ENCODE results near the gene MRGPRF. TPM values are rescaled to one million over a fixed set of nuclear protein-coding genes. Genes with fewer than 3 reads are reported as not detected.

MRGPRF gene
- polyA plus RNA-seq, 1 of the 3 experiments (the other 2 are of a cell fraction): 0.18 TPM

GRCh38 chr11:68969386-68969785, 43.7 kb downstream of the MRGPRF start:
- Histone ChIP-seq H3K27ac (ENCODE audit: low read depth in 2 of 2, low read length in 1 of 2) (no peak overlapping the region), H3K4me3 (ENCODE audit: low read depth in 2 of 2, low read length in 1 of 2) (no peak overlapping the region), H3F3A (replicated peaks; ENCODE audit: insufficient read depth) (no peaks in the 10 kb centered on the region), H3K4me2 (no peak overlapping the region), H3K9me3 (no peaks in the 10 kb centered on the region), H3K9ac (no peak overlapping the region), H3K79me2 (ENCODE audit: insufficient read depth) (no peaks in the 10 kb centered on the region), H3K9me2 (no peaks in the 10 kb centered on the region), H3K4me1 (ENCODE audit: control insufficient read depth in 1 of 2, insufficient read depth in 2 of 2, low read depth in 1 of 2, low read length in 1 of 2) (peaks cover 0 to 2% of the 10 kb centered on the region in 2 experiments; a peak in 1 of 4 replicates), H2AFZ (ENCODE audit: low read depth) (no peak overlapping the region), H4K20me1 (ENCODE audit: insufficient read depth) (no peaks in the 10 kb centered on the region), H3K36me3 (replicated peaks in 1 of 2; ENCODE audit: control insufficient read depth in 1 of 2, insufficient read depth in 2 of 2, low read length in 1 of 2) (no peaks in the 10 kb centered on the region), H3K27me3 (ENCODE audit: insufficient read depth) (no peaks in the 10 kb centered on the region; the same call in 1 of the 2 replicates)
- 59% methylated on average over 8 of the region's 8 CpGs for WGBS (ENCODE audit: low lambda C conversion rate)
- TF ChIP-seq, protein P1, sequence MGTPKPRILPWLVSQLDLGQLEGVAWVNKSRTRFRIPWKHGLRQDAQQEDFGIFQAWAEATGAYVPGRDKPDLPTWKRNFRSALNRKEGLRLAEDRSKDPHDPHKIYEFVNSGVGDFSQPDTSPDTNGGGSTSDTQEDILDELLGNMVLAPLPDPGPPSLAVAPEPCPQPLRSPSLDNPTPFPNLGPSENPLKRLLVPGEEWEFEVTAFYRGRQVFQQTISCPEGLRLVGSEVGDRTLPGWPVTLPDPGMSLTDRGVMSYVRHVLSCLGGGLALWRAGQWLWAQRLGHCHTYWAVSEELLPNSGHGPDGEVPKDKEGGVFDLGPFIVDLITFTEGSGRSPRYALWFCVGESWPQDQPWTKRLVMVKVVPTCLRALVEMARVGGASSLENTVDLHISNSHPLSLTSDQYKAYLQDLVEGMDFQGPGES (IDR thresholded peaks at IDR 0.05; ENCODE audit: low read depth, low read length): no peak
- TF ChIP-seq USF2 (IDR thresholded peaks at IDR 0.05; ENCODE audit: borderline replicate concordance, low read depth, low read length) (no peak), FOSL2 (IDR thresholded peaks at IDR 0.05; ENCODE audit: borderline replicate concordance, low read depth) (no peak), SMC3 (IDR thresholded peaks at IDR 0.05; ENCODE audit: low read depth, low read length) (no peak), EP300 (IDR thresholded peaks at IDR 0.05; ENCODE audit: borderline replicate concordance in 1 of 2, low read depth in 1 of 2, low read length in 1 of 2) (no peak), JUND (IDR thresholded peaks at IDR 0.05) (no peak), TCF12 (IDR thresholded peaks at IDR 0.05) (no peak)
- TF ChIP-seq, protein P2, sequence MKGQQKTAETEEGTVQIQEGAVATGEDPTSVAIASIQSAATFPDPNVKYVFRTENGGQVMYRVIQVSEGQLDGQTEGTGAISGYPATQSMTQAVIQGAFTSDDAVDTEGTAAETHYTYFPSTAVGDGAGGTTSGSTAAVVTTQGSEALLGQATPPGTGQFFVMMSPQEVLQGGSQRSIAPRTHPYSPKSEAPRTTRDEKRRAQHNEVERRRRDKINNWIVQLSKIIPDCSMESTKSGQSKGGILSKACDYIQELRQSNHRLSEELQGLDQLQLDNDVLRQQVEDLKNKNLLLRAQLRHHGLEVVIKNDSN (IDR thresholded peaks at IDR 0.05; ENCODE audit: borderline replicate concordance, low read depth): no peak
- CTCF ChIA-PET: interaction anchor here (1.4 kb wide), 1 partner anchor 75 kb away, joined by 4 read pairs; no protein-coding TSS in a partner anchor
- POLR2A ChIA-PET: no interaction called here
- DNase-seq: no peak

DNA sequence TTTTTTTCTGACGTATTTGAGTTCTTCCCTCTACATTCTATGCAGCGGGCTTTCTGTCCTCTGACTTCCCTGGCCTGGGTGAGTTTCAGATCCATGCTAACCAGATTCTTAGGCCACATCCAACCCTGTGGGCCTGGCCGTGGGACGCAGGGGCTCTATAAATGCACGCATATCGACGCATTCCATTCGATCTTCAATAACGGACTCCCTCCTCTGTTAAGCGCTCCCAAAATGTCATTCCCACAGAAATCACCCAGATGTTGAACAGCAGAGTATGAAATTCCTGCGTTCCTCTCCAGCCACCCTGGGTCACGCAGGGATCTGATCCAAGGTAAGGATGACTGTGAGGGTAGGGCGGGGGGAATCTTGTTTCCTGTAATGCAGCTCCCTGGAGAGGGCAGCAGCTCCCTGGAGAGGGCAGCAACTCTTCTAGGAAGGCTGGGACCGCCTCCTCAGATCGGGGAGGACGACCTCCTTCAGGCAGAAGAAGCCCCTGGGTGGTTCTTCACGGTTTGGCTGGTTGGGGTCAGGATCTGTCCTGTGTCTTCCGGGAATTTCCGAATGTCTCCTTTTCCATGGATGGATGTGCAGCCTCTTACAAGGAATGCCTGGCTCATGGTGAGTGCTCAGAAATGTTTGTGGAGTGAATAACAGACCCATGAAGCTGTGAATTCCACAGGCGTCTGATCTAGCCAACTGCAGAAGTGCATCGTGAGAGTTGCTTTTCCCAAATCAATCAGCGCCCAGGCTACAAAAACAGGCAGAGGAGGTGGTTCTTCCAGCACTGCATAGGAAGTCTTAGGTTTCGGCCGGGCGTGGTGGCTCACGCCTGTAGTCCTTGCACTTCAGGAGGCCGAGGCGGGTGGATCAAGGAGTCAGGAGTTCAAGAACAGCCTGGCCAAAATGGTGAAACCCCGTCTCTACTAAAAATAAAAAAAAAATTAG, 44.5 kb downstream of the MRGPRF start:
- H3K4me2 ChIP-seq: no peak overlapping the region
- no peaks in the 10 kb centered on the region for H3K36me3 ChIP-seq (replicated peaks in 1 of 2; ENCODE audit: control insufficient read depth in 1 of 2, insufficient read depth in 2 of 2, low read length in 1 of 2)
- no peaks in the 10 kb centered on the region for H3K9me2 ChIP-seq
- DNase-seq: no peak
- POLR2A ChIA-PET: no interaction called here
- no peaks in the 10 kb centered on the region for H3K9me3 ChIP-seq
- H4K20me1 ChIP-seq (ENCODE audit: insufficient read depth): no peaks in the 10 kb centered on the region
- H3K4me3 ChIP-seq (ENCODE audit: low read depth in 2 of 2, low read length in 1 of 2): no peak overlapping the region
- peaks cover 0 to 2% of the 10 kb centered on the region in 2 experiments; a peak in 1 of 4 replicates for H3K4me1 ChIP-seq (ENCODE audit: control insufficient read depth in 1 of 2, insufficient read depth in 2 of 2, low read depth in 1 of 2, low read length in 1 of 2)
- H3K27ac ChIP-seq (ENCODE audit: low read depth in 2 of 2, low read length in 1 of 2): no peak overlapping the region
- H3K9ac ChIP-seq: no peak overlapping the region
- no peaks in the 10 kb centered on the region; the same call in 1 of the 2 replicates for H3K27me3 ChIP-seq (ENCODE audit: insufficient read depth)
- 81% methylated on average over 24 of the region's 29 CpGs for WGBS (ENCODE audit: low lambda C conversion rate)
- no peaks in the 10 kb centered on the region for H3K79me2 ChIP-seq (ENCODE audit: insufficient read depth)
- CTCF ChIA-PET: interaction anchor here (1.4 kb wide), 1 partner anchor 75 kb away, joined by 4 read pairs; no protein-coding TSS in a partner anchor
- no peaks in the 10 kb centered on the region for H3F3A ChIP-seq (replicated peaks; ENCODE audit: insufficient read depth)
- no peak overlapping the region for H2AFZ ChIP-seq (ENCODE audit: low read depth)
- no peak for TF ChIP-seq FOSL2 (IDR thresholded peaks at IDR 0.05; ENCODE audit: borderline replicate concordance, low read depth)
- TF ChIP-seq, protein P3, sequence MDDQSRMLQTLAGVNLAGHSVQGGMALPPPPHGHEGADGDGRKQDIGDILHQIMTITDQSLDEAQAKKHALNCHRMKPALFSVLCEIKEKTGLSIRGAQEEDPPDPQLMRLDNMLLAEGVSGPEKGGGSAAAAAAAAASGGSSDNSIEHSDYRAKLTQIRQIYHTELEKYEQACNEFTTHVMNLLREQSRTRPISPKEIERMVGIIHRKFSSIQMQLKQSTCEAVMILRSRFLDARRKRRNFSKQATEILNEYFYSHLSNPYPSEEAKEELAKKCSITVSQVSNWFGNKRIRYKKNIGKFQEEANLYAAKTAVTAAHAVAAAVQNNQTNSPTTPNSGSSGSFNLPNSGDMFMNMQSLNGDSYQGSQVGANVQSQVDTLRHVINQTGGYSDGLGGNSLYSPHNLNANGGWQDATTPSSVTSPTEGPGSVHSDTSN (IDR thresholded peaks at IDR 0.05): no peak
- no peak for TF ChIP-seq RFX5 (IDR thresholded peaks at IDR 0.05; ENCODE audit: low read length)
- no peak for TF ChIP-seq EZH2phosphoT487 (IDR thresholded peaks at IDR 0.05; ENCODE audit: borderline replicate concordance, low read depth)
- no peak for TF ChIP-seq JUND (IDR thresholded peaks at IDR 0.05)
- TF ChIP-seq RCOR1 (IDR thresholded peaks at IDR 0.05; ENCODE audit: low read length): no peak
- TF ChIP-seq TEAD4 (IDR thresholded peaks at IDR 0.05; ENCODE audit: borderline replicate concordance, insufficient read depth): no peak
- TF ChIP-seq SMC3 (IDR thresholded peaks at IDR 0.05; ENCODE audit: low read depth, low read length): no peak
- no peak for TF ChIP-seq GABPA (IDR thresholded peaks at IDR 0.05; ENCODE audit: low read depth)
- no peak for TF ChIP-seq MXI1 (IDR thresholded peaks at IDR 0.05; ENCODE audit: low read depth, low read length)
- TF ChIP-seq, protein P4, sequence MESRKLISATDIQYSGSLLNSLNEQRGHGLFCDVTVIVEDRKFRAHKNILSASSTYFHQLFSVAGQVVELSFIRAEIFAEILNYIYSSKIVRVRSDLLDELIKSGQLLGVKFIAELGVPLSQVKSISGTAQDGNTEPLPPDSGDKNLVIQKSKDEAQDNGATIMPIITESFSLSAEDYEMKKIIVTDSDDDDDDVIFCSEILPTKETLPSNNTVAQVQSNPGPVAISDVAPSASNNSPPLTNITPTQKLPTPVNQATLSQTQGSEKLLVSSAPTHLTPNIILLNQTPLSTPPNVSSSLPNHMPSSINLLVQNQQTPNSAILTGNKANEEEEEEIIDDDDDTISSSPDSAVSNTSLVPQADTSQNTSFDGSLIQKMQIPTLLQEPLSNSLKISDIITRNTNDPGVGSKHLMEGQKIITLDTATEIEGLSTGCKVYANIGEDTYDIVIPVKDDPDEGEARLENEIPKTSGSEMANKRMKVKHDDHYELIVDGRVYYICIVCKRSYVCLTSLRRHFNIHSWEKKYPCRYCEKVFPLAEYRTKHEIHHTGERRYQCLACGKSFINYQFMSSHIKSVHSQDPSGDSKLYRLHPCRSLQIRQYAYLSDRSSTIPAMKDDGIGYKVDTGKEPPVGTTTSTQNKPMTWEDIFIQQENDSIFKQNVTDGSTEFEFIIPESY (IDR thresholded peaks at IDR 0.05; ENCODE audit: borderline replicate concordance, low read depth): no peak
- TF ChIP-seq MAX (IDR thresholded peaks at IDR 0.05; ENCODE audit: low read depth): no peak
- TF ChIP-seq FOXJ3 (CRISPR knock-in tag; IDR thresholded peaks at IDR 0.05): no peak

All from SK-N-SH (cell line).